Stimulated activated CD8-positive, alpha-beta memory T cell treated with anti-CD3 and anti-CD28 coated beads, Interleukin-15, amount 100 ng/mL, for 4 hours (primary cell): ENCODE measurements around the gene ASF1B.

Experiments used
- DNase-seq, 2 donors: peaks; one replicate each; pipeline ENCODE4 v3.0.0-alpha.2; 2020; ENCODE audit warnings: low read depth in 2 of 2

The ASF1B gene

GRCh38 chr19:14088634-14089411 is 47.6 kb downstream of the ASF1B start:
- no peak for DNase-seq

GRCh38 chr19:14086098-14086497 is 50.3 kb downstream of the ASF1B start:
- no peak for DNase-seq

GRCh38 chr19:14085309-14085995 is 50.9 kb downstream of the ASF1B start, which contains the start of gene C19orf67:
C19orf67 (minus strand) TSS chr19:14085783; CDS start chr19:14085627, 156 bp downstream.
- DNase-seq = no peak

GRCh38 chr19:14082675-14082960 is 53.8 kb downstream of the ASF1B start:
- DNase-seq = no peak

GRCh38 chr19:14081797-14082674 is 54.4 kb downstream of the ASF1B start:
- DNase-seq = no peak

- peak; percentile 97 to 99 for DNase-seq
Observed at GRCh38 chr19:14080887-14081796, 55.2 kb downstream of the ASF1B start.

- DNase-seq = no peak
Observed at GRCh38 chr19:14078411-14078810, 58.0 kb downstream of the ASF1B start.

- DNase-seq = no peak
Observed at GRCh38 chr19:14073925-14074838, 62.2 kb downstream of the ASF1B start.

- DNase-seq = peak; percentile 39 to 60
Observed at GRCh38 chr19:14073261-14073924, 63.0 kb downstream of the ASF1B start.

GRCh38 chr19:14072535-14073260 is 63.7 kb downstream of the ASF1B start, which contains the start of gene MISP3:
MISP3 (plus strand) TSS chr19:14072786; CDS start chr19:14073310, 524 bp downstream.
- no peak for DNase-seq

GRCh38 chr19:14070268-14071050 is 65.9 kb downstream of the ASF1B start:
- DNase-seq = no peak
